ENCODE data around the gene ZFP57.
A peak's percentile ranks its signal among the peaks of the same experiment; 100 is the strongest.

Gene ZFP57

GRCh38 chr6:29651413-29652197 is 29.3 kb downstream of the ZFP57 start:
- DNase-seq, result no peak

- DNase-seq, result peak; percentile 78
Measured at GRCh38 chr6:29649701-29650673, 31.0 kb downstream of the ZFP57 start.

DNA sequence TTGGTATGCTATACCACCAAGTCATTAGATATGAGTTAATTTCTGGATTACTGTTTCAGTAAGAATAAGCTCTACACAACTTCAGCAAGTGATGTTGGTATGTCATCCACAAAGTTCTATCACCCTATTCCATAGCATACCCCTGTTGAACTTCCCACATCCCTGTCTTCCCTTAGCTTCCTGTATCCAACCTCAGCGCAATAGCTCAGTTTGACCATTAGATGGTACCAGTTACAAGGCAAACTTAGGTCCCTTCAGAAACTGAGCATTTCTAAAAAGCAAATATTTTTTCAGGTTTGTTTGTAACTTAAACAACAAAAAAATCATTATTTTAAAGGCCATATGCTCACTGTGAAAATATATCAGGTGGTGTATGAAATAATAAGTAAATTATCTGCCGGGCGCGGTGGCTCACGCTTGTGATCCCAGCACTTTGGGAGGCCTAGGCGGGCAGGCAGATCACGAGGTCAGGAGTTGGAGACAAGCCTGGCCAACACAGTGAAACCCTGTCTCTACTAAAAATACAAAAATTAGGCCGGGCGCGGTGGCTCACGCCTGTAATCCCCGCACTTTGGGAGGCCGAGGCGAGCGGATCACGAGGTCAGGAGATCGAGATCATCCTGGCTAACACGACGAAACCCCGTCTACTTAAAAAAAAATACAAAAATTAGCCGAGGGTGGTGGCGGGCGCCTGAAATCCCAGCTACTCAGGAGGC is 32.9 kb downstream of the ZFP57 start:
- DNase-seq, result no peak

DNA sequence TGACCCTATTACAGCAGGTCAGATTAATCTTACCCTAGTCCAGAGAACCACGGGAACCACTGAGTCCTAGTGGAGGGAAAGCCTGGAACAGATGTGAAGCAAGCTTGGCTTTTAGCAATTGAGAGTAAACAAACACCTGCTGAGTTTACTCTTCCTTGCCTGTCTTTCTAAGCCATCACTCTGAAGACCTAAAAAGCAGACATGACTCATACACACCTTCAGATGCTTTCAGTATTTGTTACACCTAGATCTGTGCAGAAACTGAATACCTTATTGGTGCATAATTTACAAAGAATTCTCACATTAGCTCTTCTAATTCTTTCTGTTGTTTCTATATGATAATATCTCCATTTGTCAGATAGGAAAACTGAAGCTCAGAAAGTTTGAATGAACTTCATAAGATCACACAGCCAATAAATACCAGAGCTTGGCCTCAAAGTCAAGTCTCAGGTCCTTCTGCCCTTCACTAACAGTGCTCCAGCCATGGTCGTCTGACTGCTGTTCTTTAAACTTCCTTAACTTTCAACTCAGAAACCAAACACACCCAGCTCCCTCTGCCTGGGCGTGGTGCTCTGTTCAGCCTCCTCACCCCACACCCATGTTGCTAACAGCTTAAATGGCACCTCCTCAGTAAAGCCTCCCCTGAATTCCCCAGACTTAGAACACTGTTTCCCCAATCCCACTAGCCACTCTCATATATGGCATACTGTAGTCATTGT is 39.4 kb downstream of the ZFP57 start:
- no peak for DNase-seq

DNA sequence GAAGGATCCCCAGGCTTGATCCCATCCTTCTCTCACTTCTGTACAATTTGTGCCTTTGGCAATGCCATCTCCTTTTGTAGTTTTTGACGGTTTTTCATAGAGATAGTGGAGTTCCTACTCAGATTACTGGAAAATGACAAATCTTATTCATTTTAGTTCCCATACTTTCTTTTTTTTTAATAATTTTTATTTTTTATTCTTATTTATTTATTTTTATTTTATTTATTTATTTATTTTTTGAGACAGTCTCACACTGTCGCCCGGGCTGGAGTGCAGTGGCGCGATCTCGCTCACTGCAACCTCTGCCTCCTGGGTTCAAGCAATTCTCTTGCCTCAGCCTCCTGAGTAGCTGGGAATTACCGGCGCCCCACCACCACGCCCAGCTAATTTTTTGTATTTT is 43.7 kb downstream of the ZFP57 start:
- no peak for DNase-seq

DNA sequence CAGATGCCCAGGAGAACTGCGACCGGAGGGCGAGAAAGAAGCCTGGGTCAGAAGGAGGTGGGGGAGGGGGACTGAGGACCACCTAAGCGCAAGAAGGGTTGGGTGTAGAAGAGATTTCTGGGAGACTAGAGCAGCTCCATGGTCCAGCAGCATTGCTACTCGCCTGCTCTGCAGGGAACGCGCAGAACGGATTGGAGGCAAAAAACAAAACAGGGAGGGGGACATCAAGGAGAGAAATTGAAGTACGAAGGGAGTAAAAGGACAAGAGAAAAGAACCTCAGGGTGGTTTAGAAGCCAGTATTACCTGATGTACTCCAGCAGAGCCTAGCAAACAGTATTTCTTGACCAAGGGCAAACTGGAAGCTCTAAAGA is 47.4 kb downstream of the ZFP57 start:
- DNase-seq, result no peak

- peak; percentile 96 for DNase-seq
Measured at GRCh38 chr6:29632789-29633533, 48.0 kb downstream of the ZFP57 start, which contains the start of gene GABBR1. GABBR1 (minus strand) TSS chr6:29633183; CDS start chr6:29632385, 798 bp downstream.

- DNase-seq, result peak; percentile 47
Measured at GRCh38 chr6:29631860-29632731, 48.9 kb downstream of the ZFP57 start.

- DNase-seq, result no peak
Measured at GRCh38 chr6:29631209-29631810, 49.6 kb downstream of the ZFP57 start.

DNA sequence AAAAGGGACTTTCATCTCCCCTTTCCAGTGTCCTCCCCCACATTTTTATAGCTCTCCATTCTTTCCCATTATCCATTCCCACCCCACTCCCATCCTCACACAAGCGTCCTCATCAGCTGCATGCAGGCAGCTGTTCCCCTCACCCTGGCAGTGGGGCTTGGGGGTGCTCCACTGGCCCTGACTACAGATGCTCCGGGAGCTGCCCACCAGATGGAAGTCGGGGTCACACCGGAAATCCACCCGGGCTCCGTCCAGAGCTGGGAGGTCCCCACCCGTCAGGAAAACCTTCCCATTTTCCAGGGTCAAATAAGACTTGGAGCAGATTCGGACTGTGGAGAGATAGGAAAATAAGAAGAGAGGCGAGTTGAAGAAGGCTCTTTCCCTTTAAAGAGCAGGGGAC is 50.6 kb downstream of the ZFP57 start:
- no peak for DNase-seq

GRCh38 chr6:29629571-29629970 is 51.4 kb downstream of the ZFP57 start:
- no peak for DNase-seq

DNA sequence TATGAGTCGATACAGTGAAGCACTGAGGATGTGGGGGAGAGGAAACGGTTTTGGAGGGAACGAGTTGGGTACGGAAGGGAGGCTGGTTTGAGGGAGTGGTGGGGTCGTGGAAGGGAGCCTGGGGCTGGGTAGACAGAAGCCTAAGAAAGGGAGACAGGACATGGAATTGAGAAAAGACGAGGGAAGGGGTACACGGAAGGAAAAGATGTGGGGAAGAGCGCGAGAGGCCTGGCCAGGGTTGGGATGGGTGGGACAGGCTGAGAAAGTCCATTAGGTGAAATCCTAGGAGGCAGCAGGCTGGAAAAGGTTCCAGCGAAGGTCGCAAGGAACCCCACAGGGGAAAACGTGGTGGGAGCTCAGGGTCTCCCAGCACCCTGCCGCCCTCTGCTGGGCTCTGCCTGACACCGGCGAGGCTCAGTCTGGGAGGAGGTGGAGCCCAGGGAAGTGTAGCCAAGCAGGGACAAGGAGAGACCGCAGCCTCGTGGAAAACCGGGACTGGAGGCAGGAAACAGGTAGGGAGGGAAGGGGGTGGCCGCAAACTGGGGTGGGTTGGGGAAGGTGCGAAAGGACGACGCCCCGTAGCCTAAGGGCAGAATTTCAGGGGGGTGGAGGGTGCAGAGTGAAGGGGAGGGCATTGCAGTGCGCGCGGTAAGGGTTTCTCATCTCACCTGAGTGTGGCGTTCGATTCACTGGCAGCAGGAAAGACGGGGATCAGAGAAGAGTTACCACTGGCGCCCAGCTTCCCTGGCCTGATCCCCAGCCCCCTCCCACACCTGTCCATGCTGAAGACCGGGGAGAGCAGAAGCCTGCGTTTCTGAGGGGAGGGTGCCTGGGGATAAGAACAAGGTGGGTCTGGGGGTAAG is 52.3 kb downstream of the ZFP57 start:
- peak; percentile 96 for DNase-seq

GRCh38 chr6:29627755-29628418 is 53.1 kb downstream of the ZFP57 start:
- DNase-seq, result peak; percentile 69

DNA sequence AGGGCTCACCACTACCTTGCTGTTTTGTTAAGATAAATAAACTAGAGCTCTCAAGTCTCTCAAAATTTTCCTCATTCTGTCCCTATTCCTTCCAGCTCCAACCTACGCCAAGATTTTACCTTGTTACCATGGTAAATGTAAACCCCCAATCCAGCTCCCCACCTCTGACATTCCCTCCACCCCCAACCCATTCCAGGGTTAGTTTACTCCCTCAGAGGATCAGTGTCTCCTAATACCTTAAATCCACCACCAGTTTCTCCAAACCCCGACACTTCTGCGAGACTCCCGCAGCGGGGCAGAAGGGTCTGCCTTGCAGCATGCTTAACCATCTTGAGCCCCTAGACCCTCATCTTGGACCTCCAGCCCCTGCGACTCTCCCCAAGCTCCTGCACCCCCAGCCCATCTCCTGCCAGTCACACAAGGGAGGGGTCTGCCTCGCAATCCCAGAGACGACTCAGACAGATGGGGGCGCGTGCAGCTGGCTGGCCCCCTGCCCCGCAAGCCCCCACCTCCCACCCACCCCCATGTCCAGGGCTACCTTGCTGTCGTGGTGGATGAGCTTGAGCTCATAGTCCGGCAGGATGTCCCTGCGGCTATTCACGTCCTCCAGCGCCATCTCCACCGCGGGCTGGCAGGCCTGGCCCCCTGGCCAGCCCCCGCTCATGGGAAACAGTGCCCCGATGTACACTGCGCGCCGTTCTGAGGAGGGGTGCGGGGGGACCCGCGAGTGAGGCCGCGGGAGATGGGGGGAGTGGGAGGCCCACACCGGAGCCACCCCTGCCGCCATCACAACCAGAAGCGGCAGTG is 53.8 kb downstream of the ZFP57 start:
- no peak for DNase-seq

DNA sequence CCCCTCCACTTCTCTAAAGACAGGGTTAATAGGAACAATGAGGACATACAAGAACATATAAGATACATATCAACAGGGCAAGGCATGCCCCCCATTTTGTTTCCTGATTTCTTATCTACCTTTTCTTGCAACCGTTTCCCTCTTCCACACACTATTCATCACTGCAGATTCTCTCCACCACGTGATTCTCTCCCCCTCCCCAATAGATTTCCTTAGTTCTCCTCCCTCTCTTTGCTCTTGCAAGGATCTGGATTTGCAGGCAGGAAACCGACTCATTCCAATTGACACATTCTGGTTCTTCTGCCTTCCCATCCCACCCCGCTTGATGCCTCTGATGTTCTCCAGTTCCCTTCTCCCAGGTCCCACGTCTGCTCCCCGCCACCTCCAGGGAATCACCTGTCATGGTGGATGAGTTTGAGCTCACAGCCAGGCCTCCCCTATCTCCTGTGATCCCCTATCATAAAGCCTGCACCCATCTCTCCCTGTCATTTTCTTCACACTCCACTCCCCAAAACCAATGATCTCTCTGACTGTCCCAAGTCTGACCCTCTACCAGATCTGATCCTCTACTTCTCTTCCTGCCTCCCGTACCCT is 55.5 kb downstream of the ZFP57 start:
- DNase-seq, result no peak

DNA sequence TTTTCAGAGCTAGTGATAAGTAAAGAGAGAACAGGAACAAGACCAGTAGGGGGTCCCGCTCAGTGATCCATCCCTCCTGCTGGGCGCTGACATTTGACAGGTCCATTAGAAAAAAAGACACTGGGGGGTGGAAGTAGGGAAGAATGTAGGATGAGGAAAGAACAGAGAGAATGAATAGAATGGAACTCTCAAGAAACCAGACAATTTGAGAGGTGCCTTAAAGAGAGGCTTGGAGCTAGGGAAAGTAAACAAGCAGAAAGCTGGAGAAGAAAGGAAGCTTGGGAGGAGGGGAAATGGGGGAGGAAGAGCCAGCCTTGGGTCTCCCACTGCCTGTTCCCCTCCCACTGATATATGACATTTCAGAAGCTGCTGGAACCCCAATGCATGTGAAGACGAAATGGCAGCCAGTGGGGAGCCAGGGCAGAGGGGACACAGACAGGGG is 56.4 kb downstream of the ZFP57 start:
- no peak for DNase-seq
